ENCODE measurements around the gene SETBP1.

- TF ChIP-seq POLR2A (IDR thresholded peaks at IDR 0.05; ENCODE audit: low read depth, low read length) (no peak), BHLHE40 (IDR thresholded peaks at IDR 0.05; ENCODE audit: low read depth, low read length) (no peak), CTCF (conservative IDR thresholded peaks at IDR 0.05; ENCODE audit: low read depth, low read length) (no peak), SMC3 (IDR thresholded peaks at IDR 0.05; ENCODE audit: low read depth, low read length) (no peak), RAD21 (IDR thresholded peaks at IDR 0.05; ENCODE audit: low read length) (no peak), CHD1 (IDR thresholded peaks at IDR 0.05; ENCODE audit: low read depth, low read length) (no peak), RFX5 (IDR thresholded peaks at IDR 0.05; ENCODE audit: low read depth, low read length) (no peak), MXI1 (IDR thresholded peaks at IDR 0.05; ENCODE audit: borderline replicate concordance, low read depth, low read length) (no peak), MAZ (IDR thresholded peaks at IDR 0.05; ENCODE audit: borderline replicate concordance, low read depth, low read length) (no peak)
These were observed 51.9 kb downstream of the SETBP1 start for GRCh38 chr18:44732599-44732998.

All from IMR-90 (cell line).